ENCODE data around the gene PGAP6. TPM values are rescaled to one million over a fixed set of nuclear protein-coding genes. Genes with fewer than 3 reads are reported as not detected.

PGAP6 gene
- total and polyA plus RNA-seq, 9 of the 15 experiments (the other 6 are each of a cell fraction or from before 2014, with no cell fraction given), result 0.45 to 50.2 (median 39.3) TPM

GRCh38 chr16:359067-359763 is 22.6 kb downstream of the PGAP6 start:
- DNase-seq (ENCODE audit: extremely low read depth in 1 of 4, low spot score in 3 of 4) (no peak), FAIRE-seq (no peak), ATAC-seq (no peak)
- no peak for TF ChIP-seq SMC3 (conservative IDR thresholded peaks at IDR 0.05; ENCODE audit: insufficient read depth, low read depth, low read length)
- TF ChIP-seq ZNF143 (CRISPR knock-in tag; IDR thresholded peaks at IDR 0.05), result no peak
- no peak for TF ChIP-seq SP2 (IDR thresholded peaks at IDR 0.05; ENCODE audit: extremely low read depth, low read depth, low read length, poor library complexity, severe bottlenecking)
- no peak for TF ChIP-seq ZNF277 (CRISPR knock-in tag; IDR thresholded peaks at IDR 0.05; ENCODE audit: borderline replicate concordance)
- no peak for TF ChIP-seq NR2C2 (CRISPR knock-in tag; IDR thresholded peaks at IDR 0.05)
- no peak for TF ChIP-seq NR2C2 (tag; IDR thresholded peaks at IDR 0.05)
- TF ChIP-seq ZKSCAN8 (CRISPR knock-in tag; IDR thresholded peaks at IDR 0.05), result no peak
- TF ChIP-seq TSC22D4 (tag; IDR thresholded peaks at IDR 0.05), result no peak
- TF ChIP-seq VEZF1 (CRISPR knock-in tag; IDR thresholded peaks at IDR 0.05), result no peak
- CTCF ChIA-PET (ENCODE audit: low intra/inter-chr PET ratio), result interaction anchor here (0.6 kb wide), 1 partner anchor 165 kb away, joined by 4 read pairs; no protein-coding TSS in a partner anchor
- Histone ChIP-seq H2AFZ (ENCODE audit: low read depth, low read length) (no peak overlapping the region), H4K20me1 (replicated peaks; ENCODE audit: control insufficient read depth, insufficient read depth, low read length) (no peaks in the 10 kb centered on the region), H3K36me3 (ENCODE audit: control insufficient read depth, insufficient read depth, low read length) (no peaks in the 10 kb centered on the region), H3K79me2 (ENCODE audit: control insufficient read depth, insufficient read depth, low read length) (no peaks in the 10 kb centered on the region), H3K27ac (ENCODE audit: extremely low read depth, low read depth, low read length) (no peak overlapping the region), H3K9me3 (replicated peaks; ENCODE audit: control insufficient read depth, insufficient read depth, low read depth, low read length) (no peaks in the 10 kb centered on the region), H3K9me1 (ENCODE audit: control insufficient read depth, insufficient read depth, low read length) (no peaks in the 10 kb centered on the region), H3K4me2 (ENCODE audit: insufficient read depth, low read length) (no peak overlapping the region), H3K4me3 (no peak overlapping the region), H3K4me1 (replicated peaks in 1 of 2; ENCODE audit: control insufficient read depth in 2 of 2, insufficient read depth in 2 of 2, low read length in 2 of 2) (peaks cover under 1 to 70% of the 10 kb centered on the region in 2 experiments; a peak in 3 of 5 replicates), H3K27me3 (ENCODE audit: control insufficient read depth in 2 of 2, insufficient read depth in 2 of 2, low read length in 2 of 2) (no peaks in the 10 kb centered on the region), H3K9ac (ENCODE audit: insufficient read depth in 1 of 2, low read depth in 2 of 2, low read length in 2 of 2) (peak overlapping the region in 1 of 2 experiments; percentile 28; a peak in 1 of 4 replicates)
- 51% methylated on average over 14 of the region's 19 CpGs for WGBS (ENCODE audit: insufficient coverage, low coverage, missing lambda C conversion rate)
- no TSS peak for BruUV-seq (replicated peaks)
- in situ Hi-C loops (cut with MboI), result no loop called here
- POLR2A ChIA-PET, result no interaction called here
- intact Hi-C loops (cut with micrococcal nuclease), result no loop called here

Measured in K562 (cell line).